ENCODE results near the gene NRARP. TPM values are rescaled to one million over a fixed set of nuclear protein-coding genes. Genes with fewer than 3 reads are reported as not detected.
A peak's percentile ranks its signal among the peaks of the same experiment; 100 is the strongest.

NRARP gene
- total and polyA plus RNA-seq, 2 of the 13 experiments (the other 11 are each of a cell fraction or from before 2014, with no cell fraction given), result 0.22 to 0.46 TPM

GRCh38 chr9:137253717-137254623, 48.1 kb downstream of the NRARP start (continued):
- TF ChIP-seq ZNF776 (CRISPR knock-in tag; IDR thresholded peaks at IDR 0.05) (peak; percentile 60; the same call in 1 of the 2 replicates), ZNF605 (CRISPR knock-in tag; IDR thresholded peaks at IDR 0.05) (peak; percentile 30; the same call in 1 of the 2 replicates), ZFP91 (CRISPR knock-in tag; IDR thresholded peaks at IDR 0.05; ENCODE audit: borderline replicate concordance) (0 out of 2 replicates have a peak, but pooled peaks have one; percentile 34), MEF2D (CRISPR knock-in tag; IDR thresholded peaks at IDR 0.05) (0 out of 2 replicates have a peak, but pooled peaks have one; percentile 20), MYC (CRISPR knock-in tag; IDR thresholded peaks at IDR 0.05; ENCODE audit: borderline replicate concordance) (no peak), ZNF333 (CRISPR knock-in tag; IDR thresholded peaks at IDR 0.05; ENCODE audit: borderline replicate concordance) (peak; percentile 87; the same call in 1 of the 2 replicates), HDAC2 (CRISPR knock-in tag; IDR thresholded peaks at IDR 0.05) (peak; percentile 14; the same call in 1 of the 2 replicates), ZNF768 (CRISPR knock-in tag; IDR thresholded peaks at IDR 0.05) (peak; percentile 29; the same call in 1 of the 2 replicates), XRCC5 (optimal IDR thresholded peaks at IDR 0.05; ENCODE audit: low read length) (peak; percentile 22), MTERF4 (CRISPR knock-in tag; IDR thresholded peaks at IDR 0.05) (peak; percentile 72; the same call in 1 of the 2 replicates), HMGXB4 (CRISPR knock-in tag; IDR thresholded peaks at IDR 0.05; ENCODE audit: borderline replicate concordance in 1 of 2, low read depth in 1 of 2) (0 out of 4 replicates have a peak, but pooled peaks of 1 of the 2 experiments have one; percentile 37), ZBTB33 (CRISPR knock-in tag; IDR thresholded peaks at IDR 0.05) (peak; percentile 44; the same call in 1 of the 2 replicates), NR2F6 (IDR thresholded peaks at IDR 0.05) (peak; percentile 9; the same call in 1 of the 2 replicates), NR2F6 (CRISPR knock-in tag; IDR thresholded peaks at IDR 0.05) (no peak), HNF1B (CRISPR knock-in tag; IDR thresholded peaks at IDR 0.05) (peak; percentile 60; the same call in 1 of the 2 replicates), ZNF121 (CRISPR knock-in tag; IDR thresholded peaks at IDR 0.05) (peak; percentile 68), ARHGAP35 (CRISPR knock-in tag; IDR thresholded peaks at IDR 0.05; ENCODE audit: borderline replicate concordance) (0 out of 2 replicates have a peak, but pooled peaks have one; percentile 27)
- TF ChIP-seq, protein P1, sequence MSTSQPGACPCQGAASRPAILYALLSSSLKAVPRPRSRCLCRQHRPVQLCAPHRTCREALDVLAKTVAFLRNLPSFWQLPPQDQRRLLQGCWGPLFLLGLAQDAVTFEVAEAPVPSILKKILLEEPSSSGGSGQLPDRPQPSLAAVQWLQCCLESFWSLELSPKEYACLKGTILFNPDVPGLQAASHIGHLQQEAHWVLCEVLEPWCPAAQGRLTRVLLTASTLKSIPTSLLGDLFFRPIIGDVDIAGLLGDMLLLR (CRISPR knock-in tag; IDR thresholded peaks at IDR 0.05), result 0 out of 2 replicates have a peak, but pooled peaks have one; percentile 32
